NCI-H446 treated with DMSO at 0.1 percent for 48 hours (cell line): ENCODE measurements around the gene LDAH.

Experiments
- DNase-seq: peaks from one replicate; lab custom pipeline; 2025; lab: John Stamatoyannopoulos, UW

Gene LDAH

DNA sequence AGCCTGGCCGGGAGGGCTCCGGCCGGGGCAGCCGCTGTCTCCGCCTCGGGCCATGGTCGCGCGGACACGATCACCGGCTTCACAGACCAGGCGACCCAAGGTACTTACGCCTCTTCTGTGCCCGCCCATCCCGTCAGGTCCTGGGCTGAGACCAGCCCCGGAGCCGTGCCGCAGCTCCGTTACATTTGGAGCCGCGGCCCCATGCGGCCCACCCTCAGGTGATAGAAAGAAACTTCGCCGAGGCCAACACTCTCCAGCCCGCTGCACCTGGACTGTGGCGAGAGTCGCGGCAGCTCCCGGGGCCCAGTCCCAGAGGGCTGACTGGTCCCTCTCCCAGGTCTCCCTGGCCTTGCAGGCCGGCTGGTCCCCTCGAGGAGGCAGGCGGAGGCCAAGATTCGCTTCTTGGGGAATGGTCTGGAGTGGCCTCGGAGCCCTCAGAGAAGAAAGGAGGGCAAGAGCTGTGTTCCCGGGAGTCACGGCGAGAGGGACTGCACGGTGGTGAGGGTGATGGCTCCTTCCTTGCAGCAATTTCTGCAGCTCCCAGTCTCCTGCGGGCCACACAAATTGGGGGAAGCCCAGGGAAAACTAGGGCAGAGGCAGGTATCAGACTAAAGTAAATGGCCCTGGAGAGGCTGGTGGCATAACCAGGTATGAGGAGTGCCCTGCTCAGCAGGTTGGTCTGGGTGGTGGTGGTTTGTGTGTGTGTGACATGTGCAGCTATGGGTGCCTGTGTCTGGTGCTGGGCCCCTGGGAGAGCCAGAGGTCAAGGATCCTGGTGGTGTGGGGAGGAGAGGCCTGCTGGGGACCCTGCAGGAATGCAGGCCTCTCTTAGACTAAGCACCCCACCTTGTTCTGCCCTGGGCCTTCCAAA is 155.1 kb downstream of the LDAH start:
- DNase-seq, result no peak

- DNase-seq, result no peak
These were observed 155.8 kb downstream of the LDAH start for GRCh38 chr2:20667151-20667530.

DNA sequence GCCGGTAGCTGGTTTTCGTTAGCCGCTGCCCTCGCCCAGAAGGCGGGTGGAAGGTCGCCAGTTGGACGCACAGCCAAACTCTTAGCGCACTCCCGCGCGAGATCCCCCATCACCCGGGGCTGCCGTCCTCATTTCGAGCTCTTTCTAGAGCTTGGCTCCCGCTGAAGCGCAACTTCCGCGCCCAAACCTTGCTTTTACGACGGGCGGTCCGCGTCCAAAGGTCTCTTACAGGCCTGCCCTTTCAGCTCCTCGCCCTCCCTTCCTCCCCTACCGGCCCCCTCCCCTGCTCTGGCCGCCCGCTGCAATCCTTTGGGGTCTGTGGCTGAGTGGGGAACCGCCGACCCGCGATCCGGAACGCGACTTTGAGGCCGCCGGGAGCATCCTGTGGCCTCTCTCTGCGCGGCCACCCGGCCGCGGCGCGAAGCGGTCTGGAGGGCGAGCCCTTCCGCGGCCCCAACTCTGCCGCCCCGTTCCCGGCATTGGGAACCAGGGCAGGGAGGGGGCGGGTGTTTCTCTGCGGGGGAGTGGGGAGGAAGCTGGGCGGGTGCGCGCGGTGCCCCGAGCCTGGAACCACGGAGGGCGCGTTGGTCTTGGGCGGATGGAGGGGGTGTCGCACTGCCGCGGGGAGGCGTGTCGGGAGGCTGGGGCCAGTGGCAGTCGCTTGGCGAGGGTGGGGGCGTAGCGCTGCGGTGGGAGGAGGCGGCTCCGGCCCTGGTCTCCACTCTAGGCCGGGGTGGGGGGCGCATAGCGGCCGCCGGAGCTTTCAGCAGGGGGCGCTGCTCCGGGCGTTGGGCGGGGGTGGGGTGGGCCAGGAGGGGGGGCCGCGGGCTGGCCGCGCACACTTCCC is 156.4 kb downstream of the LDAH start, which contains the start of gene GDF7:
Gene GDF7 (plus strand): TSS at position 841 of the 847 bp plus-strand sequence. CDS start 96 bp downstream, outside the sequence.
- DNase-seq, result no peak

GRCh38 chr2:20666005-20666303 is 156.9 kb downstream of the LDAH start:
- DNase-seq, result no peak

DNA sequence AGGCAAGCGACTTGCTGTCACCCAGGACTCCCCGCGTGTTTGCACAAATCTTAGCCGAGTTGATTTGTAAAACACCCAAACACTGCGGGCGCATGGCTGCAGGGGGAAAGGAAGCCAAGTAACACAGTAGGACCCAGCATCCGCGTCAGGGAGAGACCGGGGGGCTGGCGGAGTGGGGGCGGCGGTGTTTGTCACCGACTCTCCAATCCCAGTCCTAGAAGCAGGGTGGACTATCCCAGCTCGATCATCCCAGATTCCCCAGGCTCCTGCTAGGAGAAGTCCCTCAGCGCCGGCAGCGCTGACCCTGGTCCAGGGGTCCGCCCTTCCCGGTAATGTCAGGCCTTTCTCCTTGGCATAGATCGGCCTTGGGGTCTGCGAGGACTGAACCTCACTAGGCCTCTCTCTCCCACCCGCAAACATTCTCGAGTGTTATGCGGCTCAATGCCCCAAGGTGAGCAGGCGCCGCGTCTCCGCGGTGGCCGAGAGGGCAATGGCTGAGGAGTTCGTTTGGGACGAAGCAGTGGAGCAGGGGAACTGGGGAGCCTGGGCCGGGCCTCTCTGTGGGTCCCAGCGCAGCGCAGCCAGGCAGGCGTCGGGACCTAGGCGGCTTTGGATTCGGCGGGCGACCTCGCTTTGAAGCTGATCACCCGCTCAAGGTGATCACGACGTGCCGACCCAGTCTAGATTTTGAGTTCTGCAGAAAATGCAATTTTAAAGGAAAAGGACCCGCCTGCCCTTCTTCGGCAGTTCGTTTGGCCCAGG is 157.5 kb downstream of the LDAH start:
- DNase-seq, result no peak

GRCh38 chr2:20664431-20665242 is 158.3 kb downstream of the LDAH start:
- no peak for DNase-seq

DNA sequence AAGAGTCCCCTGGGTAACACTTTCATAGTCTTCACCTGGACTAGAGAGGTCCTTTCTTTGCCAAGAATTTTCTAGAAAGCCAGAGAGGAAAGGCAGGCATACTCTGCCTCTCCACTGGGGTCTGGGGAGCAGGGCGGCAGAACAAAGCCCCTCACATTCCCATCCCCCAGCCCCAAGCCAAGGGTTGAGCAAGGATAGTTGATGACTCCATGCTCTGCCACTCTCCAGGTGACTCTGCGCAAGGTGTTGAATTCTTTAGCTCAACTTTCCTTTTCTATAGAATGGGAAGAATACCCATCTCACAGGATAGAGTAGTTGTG is 158.9 kb downstream of the LDAH start:
- no peak for DNase-seq

- DNase-seq, result no peak
These were observed 159.5 kb downstream of the LDAH start for GRCh38 chr2:20663196-20664070.

GRCh38 chr2:20662308-20662937 is 160.5 kb downstream of the LDAH start:
- DNase-seq, result no peak

DNA sequence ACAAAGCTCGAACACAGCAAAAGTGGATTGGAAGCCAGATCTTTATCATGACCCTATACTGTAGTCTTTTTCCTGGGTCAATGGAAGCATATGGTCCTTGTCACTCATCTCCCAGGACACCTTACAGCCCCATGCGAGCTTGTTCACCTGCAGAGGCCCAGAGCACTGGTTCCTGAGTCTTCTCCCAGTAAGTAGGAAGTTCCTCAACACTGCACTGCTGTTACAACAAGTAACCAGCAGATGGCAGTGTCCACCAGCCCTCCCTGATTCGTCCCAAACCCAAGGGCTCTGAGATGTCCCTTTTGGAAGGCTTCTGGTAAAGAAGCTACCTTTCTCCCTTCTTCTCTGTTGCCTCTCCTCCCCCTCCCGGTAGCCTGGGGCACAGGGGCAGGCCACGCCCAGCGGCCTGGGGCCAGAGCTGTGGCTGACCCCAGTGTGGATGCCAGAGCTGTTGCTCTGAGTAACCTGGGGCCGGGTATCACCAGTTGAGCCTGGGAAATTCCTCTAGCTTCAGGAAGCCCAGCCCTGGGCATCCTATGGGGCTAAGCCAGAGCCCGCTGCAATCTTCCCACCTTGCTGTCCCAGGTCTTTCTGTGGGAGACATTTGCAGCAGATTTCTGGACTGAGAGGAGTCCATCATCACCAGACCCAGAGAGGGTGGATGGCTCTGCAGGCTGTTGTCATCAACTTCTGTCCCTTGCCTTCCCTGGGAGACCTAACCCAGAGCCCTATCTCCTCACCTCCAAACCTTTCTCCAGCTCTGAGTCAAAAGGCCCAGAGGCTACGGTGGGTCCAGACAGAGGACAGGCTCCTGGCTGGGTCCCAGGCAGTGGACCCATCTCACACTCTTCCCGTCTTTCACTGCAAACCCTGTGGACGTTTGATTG is 161.2 kb downstream of the LDAH start:
- no peak for DNase-seq

GRCh38 chr2:20660506-20661420 is 162.1 kb downstream of the LDAH start:
- DNase-seq, result no peak

DNA sequence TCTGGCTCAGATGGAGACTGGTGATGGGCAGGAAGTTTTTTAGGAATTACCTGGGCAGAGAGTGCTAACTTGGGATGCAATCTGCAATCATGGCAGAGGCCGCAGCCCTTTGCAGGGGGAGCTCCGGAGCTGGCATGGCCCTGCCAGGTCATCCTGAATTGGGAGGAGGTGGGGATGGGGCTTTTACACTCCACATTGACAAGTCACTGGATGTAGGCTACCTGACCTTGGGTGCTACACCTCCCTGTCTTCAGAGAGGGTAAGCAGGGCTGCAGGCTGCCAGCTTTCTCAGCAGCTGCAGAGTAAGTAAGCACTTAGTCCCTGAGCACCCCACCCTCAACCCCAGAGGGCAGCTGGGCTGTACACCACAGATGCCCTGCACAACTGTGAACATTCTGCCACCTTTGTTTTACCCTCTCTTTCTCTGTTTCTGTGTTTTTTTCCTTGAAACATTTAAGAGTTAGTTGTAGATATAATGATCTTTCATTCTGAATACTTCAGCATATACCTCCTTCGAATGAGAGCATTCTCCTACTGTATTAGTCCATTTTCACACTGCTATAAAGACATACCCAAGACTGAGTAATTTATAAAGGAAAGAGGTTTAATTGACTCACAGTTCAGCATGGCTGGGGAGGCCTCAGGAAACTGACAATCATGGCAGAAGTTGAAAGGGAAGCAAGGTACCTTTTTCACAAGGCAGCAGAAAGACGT is 165.2 kb downstream of the LDAH start:
- no peak for DNase-seq

DNA sequence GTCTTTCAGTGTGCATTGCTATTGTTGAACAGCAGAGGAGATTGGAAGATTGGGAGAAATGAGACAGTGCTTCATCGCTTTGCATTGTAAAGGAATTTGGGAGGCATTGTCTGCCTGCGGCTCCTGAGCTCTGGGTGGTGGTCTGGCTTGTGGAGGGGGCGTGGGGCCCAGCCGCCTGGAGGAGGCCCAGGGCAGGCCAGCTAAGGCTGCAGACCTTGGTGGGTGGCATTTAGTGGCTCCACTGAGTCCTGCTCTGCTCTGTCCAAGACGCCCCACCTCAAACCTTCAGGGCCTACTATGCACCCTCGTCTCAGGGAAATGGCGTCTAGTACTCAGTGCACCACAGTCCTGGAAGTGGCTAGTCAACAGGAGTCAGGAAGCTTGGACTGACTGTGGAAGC is 166.3 kb downstream of the LDAH start:
- no peak for DNase-seq

DNA sequence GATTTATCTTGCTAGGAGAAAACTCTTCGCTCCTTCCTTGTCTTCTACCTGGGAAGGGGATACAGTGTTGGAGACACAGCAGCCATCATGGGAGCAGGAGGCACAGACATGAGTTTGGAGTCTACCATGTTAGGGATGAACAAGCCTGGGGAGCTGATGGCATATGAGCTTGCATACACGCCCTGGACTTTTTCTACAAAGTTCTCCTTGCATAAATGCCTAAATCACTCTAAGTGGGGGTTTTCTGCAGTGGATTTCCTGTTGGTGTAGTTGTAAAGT is 168.4 kb downstream of the LDAH start:
- no peak for DNase-seq

GRCh38 chr2:20653695-20654534 is 169.0 kb downstream of the LDAH start:
- DNase-seq, result no peak

DNA sequence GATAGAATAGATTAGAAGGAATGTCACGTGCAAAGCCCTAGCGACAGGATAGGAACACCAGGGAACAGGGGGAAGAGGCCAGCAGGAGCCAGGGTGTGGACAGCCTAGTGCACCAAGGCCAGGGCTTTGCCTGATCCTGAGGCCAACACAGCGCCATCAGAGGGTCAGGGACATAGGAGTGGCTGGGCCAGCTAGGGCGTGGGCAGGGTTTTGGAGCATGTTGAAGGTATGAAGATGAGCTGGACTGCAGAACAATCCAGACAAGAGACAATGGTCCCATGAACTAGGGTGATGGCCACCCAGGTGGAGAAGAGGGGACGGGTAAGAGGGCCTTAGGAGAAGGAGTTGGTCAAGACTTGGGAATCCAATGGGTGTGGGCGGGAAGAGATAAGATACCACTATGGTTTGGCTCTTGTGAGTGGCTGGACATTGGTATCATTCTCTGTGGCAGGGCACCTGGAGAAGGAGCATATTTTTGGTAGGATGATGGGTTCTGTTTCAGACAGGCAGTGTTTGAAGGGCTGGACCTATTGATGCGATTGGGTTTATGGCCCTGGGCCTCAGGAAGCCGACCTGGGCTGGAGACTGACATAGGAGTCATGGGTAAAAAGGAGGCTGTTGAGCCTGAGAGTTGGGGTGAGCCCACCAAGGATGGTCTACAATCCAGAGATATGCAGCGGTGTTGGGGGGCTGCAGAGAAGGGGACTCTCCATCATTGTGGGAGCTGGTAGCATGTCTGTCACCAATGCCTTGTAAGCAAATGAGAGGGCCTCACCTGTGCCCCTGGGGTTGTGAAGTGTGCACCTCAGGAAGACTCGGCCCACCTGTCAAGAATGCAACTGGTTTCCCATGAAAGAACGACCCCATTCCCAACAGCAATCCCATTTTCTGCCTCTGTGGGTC is 170.0 kb downstream of the LDAH start:
- DNase-seq, result no peak
